HG03469 (cell line): Measurements from ENCODE around the gene ITIH6.
"Not testable (repeated sequence)": the region's sequence is repeated elsewhere in the genome, so short reads cannot be mapped to it uniquely, and the experiment has no call there.

Source experiments
- ATAC-seq: cut with Tn5 transposase; IDR thresholded peaks from one replicate; pipeline ENCODE4 v1.9.1; 2021; ENCODE audit warnings: mild to moderate bottlenecking, moderate library complexity, moderate number of reproducible peaks; ENCODE audit not compliant: unreplicated experiment

Gene ITIH6, protein sequence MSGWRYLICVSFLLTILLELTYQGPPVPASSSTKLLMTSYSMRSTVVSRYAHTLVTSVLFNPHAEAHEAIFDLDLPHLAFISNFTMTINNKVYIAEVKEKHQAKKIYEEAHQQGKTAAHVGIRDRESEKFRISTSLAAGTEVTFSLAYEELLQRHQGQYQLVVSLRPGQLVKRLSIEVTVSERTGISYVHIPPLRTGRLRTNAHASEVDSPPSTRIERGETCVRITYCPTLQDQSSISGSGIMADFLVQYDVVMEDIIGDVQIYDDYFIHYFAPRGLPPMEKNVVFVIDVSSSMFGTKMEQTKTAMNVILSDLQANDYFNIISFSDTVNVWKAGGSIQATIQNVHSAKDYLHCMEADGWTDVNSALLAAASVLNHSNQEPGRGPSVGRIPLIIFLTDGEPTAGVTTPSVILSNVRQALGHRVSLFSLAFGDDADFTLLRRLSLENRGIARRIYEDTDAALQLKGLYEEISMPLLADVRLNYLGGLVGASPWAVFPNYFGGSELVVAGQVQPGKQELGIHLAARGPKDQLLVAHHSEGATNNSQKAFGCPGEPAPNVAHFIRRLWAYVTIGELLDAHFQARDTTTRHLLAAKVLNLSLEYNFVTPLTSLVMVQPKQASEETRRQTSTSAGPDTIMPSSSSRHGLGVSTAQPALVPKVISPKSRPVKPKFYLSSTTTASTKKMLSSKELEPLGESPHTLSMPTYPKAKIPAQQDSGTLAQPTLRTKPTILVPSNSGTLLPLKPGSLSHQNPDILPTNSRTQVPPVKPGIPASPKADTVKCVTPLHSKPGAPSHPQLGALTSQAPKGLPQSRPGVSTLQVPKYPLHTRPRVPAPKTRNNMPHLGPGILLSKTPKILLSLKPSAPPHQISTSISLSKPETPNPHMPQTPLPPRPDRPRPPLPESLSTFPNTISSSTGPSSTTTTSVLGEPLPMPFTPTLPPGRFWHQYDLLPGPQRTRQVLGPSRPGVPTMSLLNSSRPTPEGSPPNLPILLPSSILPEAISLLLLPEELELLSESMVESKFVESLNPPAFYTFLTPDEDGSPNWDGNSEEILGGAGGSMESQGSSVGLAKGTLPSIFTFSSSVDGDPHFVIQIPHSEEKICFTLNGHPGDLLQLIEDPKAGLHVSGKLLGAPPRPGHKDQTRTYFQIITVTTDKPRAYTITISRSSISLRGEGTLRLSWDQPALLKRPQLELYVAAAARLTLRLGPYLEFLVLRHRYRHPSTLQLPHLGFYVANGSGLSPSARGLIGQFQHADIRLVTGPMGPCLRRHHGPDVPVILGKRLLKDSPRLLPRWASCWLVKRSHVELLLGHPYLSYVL

GRCh38 chrX:54798137-54798536 is at the start of gene ITIH6:
Gene ITIH6 (minus strand): TSS chrX:54798255. CDS start chrX:54798210, 45 bp downstream.
- ATAC-seq = no peak

- ATAC-seq = not testable (repeated sequence)
Measured at GRCh38 chrX:54847700-54848099, 49.6 kb upstream of the ITIH6 start.

DNA sequence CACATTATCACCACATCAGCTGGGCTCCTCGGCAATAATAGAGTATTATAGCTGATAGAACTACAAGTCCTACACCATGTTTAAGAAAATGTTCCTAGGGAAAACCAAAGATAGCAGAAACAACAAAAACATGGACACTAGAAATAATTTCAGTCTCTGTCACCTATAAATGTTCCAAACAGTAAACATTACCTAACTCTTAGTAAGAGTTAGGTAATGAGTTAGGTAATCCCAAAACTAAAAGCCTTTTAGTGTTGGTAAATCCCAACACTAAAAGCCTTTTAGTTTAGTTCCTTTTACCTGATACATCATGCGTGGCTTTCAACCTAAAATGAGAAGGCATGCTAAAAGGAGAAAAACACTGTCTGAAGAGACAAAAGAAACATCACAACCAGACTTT is 45.0 kb upstream of the ITIH6 start:
- ATAC-seq = no peak

DNA sequence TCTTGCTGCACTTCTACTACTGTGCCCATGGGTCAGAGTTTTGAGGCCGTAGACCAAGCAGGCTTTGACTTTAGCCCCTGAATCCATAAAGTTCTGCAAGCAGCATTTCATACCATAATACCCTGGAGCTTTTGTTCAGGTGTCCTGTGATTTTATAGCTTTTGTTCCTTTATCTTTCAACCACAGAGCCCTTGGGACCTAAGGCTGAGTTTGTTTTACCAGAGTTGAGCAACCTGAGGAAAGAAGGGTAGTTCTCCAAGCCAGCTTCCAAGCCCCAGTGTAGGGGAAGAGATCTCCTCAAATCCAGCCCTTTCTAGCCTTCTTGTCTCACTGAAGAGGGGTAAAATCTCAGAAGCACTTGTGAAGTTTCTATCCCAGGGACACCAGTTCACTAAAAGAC is 44.6 kb upstream of the ITIH6 start:
- ATAC-seq = no peak

- not testable (repeated sequence) for ATAC-seq
Measured at GRCh38 chrX:54841184-54841874, 43.3 kb upstream of the ITIH6 start.

DNA sequence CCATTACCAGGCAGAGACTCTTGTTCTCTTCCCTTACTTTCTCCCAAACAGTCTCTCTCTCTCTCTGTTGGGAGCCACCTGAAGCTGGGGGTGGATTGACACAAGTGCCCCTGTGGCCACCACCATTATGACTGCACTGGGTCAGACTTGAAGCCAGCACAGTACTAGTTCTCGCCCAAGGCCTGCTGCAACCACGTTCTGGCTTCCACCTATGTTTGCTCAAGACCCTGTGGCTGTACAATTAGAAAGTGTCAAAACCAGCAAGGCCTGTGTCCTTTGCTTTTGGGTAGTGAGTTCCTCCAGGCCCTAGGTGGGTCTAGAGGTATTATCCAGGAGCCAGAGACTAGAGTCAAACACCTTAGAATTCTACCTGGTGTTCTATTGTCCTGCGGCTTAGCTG is 40.5 kb upstream of the ITIH6 start:
- ATAC-seq = no peak

DNA sequence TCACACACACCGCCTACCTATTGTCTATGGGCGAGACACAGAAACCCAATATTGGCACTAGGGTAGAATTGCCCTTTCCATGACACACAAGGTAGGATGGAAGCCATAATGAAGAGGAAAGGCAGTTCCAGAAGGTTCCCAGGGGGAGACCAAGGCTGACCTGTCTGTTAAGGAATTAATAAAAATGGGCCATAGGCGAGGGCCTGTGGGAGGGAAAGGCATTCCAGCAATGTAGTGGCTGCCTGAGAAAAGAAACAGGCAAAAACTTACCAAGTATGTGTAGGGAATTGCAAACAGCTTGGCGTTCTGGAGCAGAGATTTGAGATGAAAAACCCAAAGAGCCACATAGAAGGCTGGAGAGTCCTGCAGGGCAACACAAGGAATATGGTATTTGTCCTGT is 28.5 kb upstream of the ITIH6 start:
- ATAC-seq = no peak

GRCh38 chrX:54825716-54826438 is 27.8 kb upstream of the ITIH6 start:
- ATAC-seq = no peak

DNA sequence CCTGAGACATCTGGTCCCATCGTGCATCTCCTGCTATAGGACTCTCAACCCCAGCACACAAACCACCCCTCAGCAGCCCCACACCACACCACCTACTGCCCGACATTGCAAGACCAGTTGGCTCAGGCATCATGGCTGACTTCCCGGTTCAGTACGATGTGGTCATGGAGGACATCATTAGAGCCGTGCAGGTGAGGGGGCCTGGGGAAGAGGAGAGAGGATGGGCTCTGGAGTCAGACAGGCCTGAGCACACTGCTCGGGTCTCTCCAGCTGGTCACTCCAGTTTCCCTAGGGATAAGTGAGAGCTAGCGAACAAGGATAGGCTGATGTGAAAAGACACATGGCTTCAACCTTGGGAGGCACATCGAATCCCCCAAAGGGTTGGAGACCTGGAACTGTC is 26.7 kb upstream of the ITIH6 start:
- no peak for ATAC-seq

DNA sequence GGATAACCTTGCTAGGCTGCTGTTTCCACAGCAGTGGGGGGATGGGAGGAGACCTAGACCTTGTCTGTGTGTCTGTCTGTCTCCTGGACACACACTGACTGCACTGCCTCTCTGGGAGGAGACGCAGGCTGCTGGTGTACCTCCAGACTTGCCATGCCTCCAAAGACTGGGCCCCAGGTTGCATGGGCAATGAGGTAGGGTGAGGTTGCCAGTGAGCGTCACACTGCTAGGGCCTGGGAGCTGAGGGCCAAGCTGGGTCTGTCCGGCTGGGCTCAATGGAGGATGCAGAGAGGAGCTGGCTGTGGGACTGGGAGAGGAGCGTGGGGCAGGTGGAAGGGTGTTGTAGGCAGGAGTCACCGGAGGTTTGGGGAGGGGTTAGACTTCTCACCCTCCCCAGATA is 26.1 kb upstream of the ITIH6 start:
- no peak for ATAC-seq

DNA sequence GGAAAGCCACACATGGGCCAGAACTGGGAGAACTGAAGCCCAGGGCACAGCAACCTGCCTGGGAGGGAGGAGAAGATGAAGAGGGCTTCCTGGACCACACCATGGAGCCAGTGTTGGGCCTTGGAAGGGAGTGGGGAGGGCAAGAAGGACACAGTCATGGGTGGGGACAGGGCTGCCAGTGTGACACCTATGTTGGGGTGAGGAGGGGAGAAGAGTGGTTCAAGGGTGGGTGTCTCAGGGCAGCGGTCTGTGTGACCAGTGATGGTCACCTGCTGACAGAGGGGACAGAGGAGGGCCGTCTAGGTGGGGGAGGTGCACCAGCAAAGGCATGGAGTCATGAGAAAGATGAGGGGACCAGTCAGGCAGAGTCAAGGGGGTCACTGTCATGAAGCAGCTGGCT is 23.3 kb upstream of the ITIH6 start:
- ATAC-seq = no peak

GRCh38 chrX:54820737-54821136 is 22.7 kb upstream of the ITIH6 start:
- no peak for ATAC-seq

DNA sequence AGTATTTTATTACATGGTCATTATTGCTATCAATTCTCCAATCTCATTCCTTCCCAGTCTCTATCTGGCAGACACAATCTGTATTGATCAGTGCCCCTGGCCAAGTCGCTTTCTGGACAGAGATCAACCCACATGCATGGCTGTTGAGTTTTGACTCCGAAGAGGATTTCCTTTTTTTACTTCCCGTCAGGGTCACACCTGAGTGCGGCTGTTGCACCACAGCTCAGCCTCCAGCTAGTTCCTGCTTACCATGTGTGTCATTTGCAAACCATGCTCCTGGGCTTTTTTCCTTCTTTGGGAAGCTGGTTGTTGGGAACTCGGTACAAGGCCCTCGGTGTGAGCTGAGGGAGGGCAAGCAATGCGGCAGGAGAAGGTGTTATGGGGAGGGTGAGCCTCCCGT is 21.1 kb upstream of the ITIH6 start:
- ATAC-seq = no peak

- no peak for ATAC-seq
Measured at GRCh38 chrX:54818221-54818620, 20.2 kb upstream of the ITIH6 start.

GRCh38 chrX:54817220-54817820 is 19.3 kb upstream of the ITIH6 start:
- ATAC-seq = no peak

GRCh38 chrX:54812306-54812705 is 14.3 kb upstream of the ITIH6 start:
- no peak for ATAC-seq

- ATAC-seq = no peak
Measured at GRCh38 chrX:54811301-54811885, 13.3 kb upstream of the ITIH6 start.

DNA sequence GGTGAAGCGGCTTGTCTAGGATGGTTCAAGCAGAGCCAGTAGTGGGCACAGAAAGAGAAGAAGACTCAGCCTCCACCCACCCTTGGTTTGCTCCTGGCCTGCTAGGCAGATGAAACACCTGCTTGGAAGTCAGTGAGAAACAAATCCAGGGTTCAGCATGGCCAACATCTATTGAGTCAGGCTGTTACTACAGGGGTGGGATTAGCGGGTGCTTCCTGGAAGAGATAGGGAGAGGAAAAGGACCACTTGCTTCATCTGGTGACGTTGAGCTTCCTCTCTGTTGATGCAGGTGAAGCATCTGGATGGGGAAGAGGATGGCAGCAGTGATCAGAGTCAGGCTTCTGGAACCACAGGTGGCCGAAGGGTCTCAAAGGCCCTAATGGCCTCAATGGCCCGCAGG is 12.5 kb upstream of the ITIH6 start:
- no peak for ATAC-seq
